ENCODE measurements around the gene DOK5.

DOK5 gene

DNA sequence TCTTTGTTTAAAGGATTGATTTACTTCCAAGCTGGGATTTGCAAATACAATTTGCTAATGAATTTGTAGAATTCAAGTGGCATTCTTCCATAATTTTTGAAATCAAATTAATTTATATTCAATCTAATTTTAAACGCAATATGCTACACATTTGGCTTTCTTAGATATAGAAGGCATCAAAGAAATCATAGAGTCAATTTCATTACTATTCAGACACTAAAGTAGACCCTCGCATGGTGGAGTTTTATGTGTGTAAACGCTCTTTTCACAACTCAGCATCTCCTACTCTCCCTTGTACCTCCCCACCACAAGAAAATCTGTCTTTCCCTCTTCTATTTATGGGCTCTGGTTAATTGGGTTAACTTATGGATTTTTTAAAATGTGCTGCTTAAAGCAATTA is 144.3 kb downstream of the DOK5 start:
- no peak for DNase-seq

DNA sequence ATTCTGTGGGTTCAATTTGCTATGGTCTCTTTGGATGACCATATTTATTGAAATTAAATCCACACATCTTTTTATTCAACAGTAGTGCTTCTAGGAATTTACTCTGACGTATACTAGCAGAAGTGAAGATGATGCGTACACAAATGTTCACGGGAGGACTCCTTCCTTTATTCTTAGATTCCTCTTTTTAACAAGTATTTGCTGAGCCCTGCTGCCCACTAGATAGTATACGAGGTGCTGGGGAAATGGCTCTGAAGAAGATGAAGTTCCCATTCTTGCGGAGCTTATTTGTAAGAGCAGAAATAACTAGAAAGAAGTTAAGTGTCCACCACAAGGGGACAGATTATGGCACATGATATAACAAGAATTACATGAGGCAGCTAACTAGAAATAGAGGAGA is 145.2 kb downstream of the DOK5 start:
- no peak for DNase-seq

DNA sequence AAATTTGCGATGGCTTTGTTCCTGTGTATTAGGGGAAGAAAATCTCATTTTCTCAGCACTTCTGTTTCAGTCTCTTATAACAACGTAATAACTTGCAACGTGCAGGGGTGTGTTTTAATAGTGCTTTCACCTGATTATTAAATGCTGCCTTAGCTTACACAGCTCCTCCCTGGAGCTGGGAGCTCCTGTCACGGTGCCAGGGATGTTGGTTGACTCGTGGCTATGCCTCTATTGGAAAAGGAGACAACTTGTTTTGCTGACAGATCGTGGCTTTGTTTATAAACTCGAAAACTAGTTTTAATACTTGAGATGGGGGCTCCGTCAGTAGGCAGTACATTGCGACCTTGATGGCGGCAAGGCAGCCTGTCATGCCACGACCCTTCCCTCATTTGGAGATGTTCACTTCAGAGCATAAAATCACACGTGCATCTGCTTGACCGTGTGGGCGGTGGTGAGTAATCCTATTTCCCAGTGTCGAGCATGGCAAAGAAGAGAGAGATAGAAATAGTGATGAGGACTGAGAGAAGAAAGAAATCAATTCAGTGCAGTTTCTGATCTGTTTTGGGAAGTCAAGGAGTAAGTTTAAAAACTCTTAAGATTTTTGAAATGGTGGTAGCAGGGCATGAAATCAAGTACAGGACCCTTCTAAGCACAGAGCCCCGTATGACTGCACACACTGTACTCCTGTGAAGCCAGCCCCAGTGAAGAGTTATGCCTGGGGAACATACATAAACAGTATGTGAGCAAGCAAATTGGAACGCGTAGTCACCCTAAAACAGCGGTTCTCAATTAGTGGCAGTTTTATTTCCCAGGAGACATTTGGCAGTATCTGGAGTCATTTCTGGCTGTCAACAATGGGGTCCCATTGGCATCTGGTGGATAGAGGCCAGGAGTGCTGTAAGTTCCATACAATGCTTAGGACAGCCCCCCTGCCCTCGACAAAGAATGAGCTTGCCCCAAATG is 147.2 kb downstream of the DOK5 start:
- DNase-seq: no peak

DNA sequence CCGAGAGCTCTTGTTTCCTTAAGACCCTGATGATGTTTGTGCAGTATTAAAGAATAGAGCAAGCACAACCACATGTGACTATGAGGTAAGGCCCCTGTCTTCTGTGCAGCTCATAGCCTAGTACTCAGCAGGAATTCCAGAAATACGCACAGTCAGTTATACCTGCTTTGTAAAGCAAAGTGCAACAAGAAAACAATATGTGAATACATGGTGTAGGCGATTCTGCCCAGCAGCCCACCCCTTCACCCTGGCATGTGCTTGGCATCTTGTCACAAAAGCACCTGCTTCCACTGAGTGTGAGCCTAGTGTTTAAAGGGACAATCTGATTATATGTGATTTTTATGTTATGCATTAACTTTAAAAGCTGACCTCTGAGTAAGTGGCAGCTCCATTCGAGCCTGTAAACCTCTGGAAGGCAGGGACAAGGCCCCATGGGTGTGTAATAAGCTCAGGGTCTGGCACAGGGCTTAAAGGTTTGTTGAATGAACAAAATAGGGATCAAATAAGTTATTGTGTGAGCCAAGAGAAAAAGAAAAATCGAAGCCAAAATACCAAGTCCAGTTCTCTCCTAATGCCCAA is 148.7 kb downstream of the DOK5 start:
- no peak for DNase-seq

DNA sequence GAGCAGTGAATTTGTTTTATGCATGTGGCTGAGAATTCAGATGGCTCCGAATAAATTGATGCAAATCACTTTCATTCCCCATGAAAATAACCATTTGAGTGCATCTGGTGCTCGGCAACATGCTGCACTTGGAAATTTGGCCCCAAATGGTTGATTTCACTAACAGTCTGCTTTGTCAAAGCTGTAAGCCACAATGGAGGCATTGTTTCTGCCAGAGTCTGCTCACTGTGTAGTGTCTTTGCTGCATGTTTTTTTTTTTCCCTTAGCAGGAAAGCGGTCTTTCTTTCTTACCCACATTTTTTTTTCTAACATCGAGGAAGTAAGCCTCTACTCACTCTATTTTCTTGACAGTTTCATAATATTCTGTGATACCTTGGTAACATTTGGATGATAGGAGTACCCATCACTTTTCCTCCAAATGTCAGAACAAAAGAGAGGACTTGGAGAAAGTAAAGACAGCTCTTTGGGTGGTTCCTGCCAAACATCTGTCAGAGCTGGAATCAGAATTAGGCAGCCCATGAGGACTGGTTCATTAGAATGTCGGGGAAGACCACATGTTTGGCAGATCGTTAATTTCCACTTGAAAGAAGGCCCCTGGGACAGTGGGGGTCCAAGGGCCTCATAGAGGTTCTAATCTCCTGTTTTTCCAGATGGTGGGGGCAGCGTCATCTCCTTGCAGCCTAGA is 149.5 kb downstream of the DOK5 start:
- DNase-seq: no peak

DNA sequence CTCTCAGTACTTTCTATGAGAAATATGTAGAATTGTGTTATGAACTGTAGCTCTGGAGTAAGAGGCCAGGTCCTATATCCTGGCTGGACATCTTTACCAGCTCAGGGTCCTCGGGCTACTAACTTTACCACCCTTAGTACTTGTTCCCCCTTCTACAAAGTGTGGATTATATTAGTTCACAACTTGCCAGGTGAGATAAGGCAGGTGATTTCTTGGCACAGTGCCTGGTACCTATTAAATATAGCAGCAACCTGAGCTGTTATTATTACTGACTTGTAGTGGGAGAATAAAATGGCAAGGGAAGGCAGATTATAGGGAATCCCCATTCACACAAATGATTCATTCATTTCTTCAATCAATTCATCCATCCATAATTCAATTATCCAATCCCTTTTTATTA is 150.1 kb downstream of the DOK5 start:
- no peak for DNase-seq

DNA sequence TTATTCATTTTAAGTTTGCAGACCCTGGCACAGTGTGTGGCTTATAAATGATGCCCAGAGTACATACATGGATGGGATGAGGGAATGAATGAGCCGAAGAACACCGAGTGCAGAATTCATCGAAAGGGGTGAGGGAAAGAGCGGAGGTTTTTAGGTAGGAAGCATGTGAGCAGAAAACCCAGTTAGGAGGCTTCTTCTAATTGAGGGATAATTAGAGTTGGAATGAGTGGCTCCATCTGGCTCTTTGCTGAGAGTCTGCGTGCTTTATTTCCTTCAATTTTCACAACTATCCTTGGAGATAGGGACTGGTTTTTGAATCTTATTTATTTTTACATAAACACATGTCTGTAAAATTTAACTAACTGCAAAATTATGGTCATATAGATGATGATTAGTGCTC is 150.7 kb downstream of the DOK5 start:
- DNase-seq: no peak

DNA sequence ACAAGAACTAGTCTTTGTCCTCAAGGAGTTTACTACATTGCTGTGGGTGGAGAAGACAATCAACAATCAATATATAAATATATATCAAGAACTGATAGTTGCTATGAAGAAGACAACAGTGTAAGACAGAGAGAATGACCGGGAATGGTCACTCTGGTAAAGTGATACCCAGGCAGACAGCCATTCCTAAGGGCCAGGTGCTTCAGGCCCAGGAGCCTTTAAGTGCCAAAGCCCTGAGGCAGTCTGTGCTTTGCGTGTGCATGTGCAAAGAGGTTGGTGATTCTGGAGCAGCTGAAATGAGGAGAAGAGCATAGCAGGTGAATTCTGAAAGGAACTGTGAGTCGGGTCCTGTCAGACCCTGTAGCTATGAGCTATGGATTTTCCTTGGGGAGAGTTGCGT is 154.2 kb downstream of the DOK5 start:
- no peak for DNase-seq

- DNase-seq: no peak
Observed at GRCh38 chr20:54630582-54630981, 155.2 kb downstream of the DOK5 start.

GRCh38 chr20:54631059-54631458 is 155.7 kb downstream of the DOK5 start:
- no peak for DNase-seq

GRCh38 chr20:54633374-54634355 is 158.3 kb downstream of the DOK5 start:
- no peak for DNase-seq

DNA sequence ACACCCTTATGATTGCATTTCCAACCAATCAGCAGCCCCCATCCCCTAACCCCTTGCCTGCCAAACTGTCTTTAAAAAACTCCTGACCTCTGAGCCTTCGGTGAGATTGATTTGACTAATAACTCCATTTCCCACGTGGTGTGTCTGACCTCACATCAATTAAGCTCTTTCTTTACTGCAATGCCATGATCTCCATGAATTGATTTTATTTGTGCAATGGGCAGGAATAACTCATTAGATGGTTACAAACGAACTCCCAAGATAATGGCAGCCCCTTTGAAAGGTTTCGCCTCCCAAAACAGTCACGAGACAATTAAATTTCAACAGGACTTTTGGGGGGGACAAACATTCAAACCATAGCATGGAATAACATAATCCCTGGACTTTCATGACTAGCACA is 161.2 kb downstream of the DOK5 start:
- no peak for DNase-seq

DNA sequence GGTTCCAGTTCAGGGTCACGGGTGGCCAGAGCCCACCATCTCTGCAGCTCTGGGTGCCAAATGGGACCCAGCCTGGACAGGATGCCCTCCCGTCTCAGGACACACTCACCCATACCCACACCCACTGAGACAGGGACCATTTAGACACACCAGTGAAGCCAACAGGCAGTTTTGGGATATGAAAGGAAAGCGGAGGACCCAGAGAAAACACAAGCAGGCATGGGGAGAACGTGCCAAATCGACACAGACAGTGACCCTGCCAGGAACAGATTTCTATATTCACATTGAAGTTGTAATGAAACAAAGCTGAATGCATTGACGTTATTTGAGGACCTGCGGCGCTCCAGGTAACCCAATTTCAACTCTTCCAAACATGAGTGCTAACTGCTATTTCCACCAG is 164.5 kb downstream of the DOK5 start:
- no peak for DNase-seq

DNA sequence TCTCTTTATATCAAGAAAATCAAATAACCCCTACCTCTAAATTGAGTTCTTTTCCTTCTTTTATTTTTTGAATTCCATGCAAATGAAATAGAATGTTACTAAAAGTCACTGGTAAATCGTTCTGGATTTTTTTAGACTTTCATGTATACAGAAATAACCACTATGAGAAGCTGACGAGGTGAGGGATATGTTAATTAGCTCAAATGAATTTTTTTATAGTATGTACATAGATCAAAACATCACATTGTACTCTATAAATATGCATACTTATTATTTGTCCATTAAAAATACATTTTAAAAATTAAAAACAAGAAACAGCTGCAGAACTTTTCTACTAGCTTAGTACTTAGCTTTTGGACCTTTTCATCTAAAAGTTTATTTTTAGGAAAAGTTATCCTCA is 165.4 kb downstream of the DOK5 start:
- DNase-seq: no peak

- DNase-seq: no peak
Observed at GRCh38 chr20:54642864-54643667, 167.7 kb downstream of the DOK5 start.

DNA sequence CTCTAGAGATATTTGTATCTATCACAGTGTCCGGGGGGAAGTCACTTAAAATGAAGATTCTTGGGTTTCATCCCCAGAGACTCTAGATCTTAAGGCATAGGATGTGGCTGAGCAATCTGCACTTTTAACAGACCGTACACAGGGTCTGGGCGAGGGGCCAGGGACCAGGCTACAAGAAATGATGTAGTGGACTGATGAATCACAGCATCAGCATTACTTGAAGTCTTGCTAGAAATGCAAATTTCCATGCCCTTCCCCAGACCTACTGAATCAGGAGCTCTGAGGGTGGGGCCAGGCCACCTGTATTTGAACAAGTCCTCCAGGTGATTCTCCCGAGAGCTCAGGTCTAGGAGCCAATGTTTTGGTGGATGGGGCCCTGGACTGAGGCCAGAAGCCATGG is 168.4 kb downstream of the DOK5 start:
- DNase-seq: no peak

GRCh38 chr20:54645445-54646155 is 170.2 kb downstream of the DOK5 start:
- DNase-seq: no peak

GRCh38 chr20:54646156-54646517 is 170.7 kb downstream of the DOK5 start:
- no peak for DNase-seq

DNA sequence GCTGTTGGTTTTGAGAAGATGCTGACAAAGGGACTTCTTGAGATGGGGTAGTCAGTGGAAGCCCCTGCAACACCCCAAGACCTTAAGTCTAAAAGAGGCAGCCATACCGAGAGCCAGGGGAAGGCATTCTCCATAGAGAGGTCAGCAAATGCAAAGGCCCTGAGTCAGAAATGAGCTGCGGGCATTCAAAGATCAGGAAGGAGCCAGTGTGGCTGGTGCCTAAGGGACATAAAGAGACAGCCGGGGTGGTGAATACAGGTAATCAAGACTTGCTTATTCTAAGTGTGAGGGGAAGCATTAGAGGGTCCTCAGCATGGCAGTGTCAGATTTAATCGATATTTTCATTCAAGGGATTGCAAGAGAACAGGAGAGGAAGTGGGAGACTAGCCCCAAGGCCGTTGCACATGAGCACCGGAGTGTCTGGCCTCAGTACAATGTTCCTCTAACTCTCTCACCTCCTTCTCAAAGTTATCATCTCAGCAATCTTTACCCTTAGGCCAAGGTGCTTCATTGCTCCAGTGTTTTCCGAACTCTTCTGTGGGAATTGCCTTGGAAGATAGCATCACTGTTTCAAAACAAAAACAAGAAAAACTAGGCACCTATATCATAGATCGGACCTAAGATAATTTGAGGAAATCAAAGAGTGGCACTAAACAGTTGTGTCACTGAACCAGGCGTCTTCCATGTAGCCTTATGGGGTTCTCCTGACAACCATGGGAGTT is 173.2 kb downstream of the DOK5 start:
- no peak for DNase-seq

GRCh38 chr20:54649511-54649962 is 174.1 kb downstream of the DOK5 start:
- DNase-seq: peak; percentile 25 to 47

Measured in CD4-positive, alpha-beta T cell treated with Interleukin-4 for 1 hour (primary cell).